ENCODE measurements around the gene LDB3.

- no peak for TF ChIP-seq EZH2 (IDR thresholded peaks at IDR 0.05; ENCODE audit: insufficient read depth, poor library complexity, severe bottlenecking)
- no peak for TF ChIP-seq EZH2phosphoT487 (IDR thresholded peaks at IDR 0.05; ENCODE audit: insufficient read depth, low read depth)
Observed at GRCh38 chr10:86769991-86770390, 101.7 kb downstream of the LDB3 start.
